GM19023 (cell line): ENCODE measurements around the gene CLCN4.

Experiments
- ATAC-seq: cut with Tn5 transposase; IDR thresholded peaks from one replicate; pipeline ENCODE4 v1.9.1; 2021; ENCODE audit warnings: mild to moderate bottlenecking, moderate library complexity; ENCODE audit not compliant: unreplicated experiment

CLCN4 gene

GRCh38 chrX:10165580-10166247 is 8.9 kb downstream of the CLCN4 start:
- no peak for ATAC-seq

DNA sequence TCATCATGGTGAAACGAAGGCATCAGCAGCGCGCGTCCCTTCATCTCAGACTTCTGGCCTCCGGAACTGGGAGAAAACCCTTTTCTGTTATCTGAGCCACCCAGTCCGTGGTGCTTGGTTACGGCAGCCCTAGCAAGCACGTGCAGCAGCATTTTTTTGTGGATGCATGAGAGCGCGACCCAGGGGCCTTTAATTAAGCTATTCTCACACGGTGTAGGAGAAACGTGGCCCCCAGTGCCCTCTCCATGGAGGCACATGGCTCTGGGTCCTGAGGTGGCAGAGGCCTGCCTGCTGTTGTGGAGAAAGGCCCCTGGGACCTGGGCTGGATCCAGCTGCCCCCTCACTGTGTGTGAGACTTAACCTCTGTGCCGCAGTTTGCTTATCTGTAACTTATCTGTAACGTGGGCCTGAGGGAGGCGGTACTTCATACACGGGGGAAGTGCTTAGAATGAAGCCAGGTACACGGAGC is 9.5 kb downstream of the CLCN4 start:
- no peak for ATAC-seq

- no peak for ATAC-seq
Observed at GRCh38 chrX:10166731-10167151, 10.0 kb downstream of the CLCN4 start.

DNA sequence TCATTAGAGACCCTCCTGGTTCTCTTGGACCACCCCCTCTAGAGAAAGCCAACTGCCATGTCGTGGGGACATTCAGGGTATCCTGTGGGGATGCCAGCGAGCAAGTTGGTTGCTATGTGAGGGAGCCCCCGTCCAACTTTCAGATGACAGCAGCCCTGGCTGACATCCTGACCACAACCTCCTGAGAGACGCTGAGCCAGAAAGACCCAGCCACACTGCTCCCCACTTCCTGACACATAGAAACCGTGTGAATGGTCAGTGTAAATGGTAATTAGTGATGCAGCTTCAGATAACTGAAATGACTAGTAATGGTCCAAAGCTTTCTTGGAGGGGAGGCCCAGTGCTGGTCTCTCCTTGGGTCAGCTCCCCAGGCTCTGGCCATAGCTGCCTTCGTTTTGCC is 10.8 kb downstream of the CLCN4 start:
- ATAC-seq, result no peak

DNA sequence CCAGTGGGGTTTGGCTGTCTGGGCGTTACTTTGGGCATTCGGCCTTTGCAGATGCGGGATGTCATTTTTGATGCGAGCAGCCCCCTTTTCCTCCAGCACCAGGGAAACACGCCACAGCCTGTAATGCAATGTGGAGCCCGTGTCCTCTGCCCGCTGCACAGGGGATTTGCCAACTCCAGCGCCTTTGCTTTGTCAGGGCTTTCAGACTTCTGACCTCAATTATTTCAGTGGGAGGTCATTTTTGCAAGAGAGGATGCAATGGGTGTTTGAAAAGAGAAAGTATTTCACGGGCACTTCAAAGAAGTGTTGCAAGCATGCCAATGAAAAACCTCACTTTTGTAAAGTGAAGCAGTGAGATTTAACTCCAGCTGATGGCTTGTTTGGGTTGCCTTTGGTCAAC is 11.5 kb downstream of the CLCN4 start:
- ATAC-seq, result no peak

DNA sequence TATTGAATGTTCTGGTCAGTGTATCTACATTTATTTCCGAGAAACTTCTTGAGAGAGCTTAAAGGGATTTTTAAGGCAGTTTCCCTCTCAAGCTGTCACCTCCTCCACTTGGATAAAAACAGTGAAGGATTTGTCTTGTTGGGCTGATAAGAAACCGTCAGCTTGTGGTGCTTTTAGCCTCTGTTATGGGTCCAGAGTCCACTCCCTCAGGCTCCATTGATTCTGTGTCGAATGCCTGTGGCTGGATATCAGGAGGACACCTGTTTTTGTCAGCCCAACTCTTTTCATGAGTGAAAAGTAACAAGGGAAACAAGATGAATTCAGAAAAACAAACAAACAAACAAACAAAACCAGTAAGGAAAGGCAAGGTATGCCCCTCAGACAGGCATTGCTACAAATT is 12.4 kb downstream of the CLCN4 start:
- ATAC-seq, result no peak

- ATAC-seq, result no peak
Observed at GRCh38 chrX:10171249-10171648, 14.5 kb downstream of the CLCN4 start.

DNA sequence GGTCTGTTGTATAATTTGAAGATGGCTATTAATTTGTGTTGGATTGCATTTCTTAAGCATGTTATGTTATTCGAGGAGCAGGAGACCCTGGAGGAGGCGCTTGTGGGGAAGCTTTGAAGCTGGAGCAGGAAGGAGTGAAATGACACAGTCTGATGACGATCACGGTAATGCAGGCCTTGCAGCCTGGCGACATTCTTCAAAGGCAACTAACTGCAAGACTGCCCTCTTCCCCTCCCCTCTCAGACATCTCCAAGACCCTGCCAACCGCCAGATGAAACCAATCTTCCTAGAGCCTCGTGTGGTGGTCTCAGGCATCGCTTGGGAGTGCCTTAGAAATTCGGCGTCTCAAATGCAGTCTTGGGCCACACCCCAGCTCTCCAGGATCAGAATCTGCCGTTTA is 16.1 kb downstream of the CLCN4 start:
- ATAC-seq, result no peak

DNA sequence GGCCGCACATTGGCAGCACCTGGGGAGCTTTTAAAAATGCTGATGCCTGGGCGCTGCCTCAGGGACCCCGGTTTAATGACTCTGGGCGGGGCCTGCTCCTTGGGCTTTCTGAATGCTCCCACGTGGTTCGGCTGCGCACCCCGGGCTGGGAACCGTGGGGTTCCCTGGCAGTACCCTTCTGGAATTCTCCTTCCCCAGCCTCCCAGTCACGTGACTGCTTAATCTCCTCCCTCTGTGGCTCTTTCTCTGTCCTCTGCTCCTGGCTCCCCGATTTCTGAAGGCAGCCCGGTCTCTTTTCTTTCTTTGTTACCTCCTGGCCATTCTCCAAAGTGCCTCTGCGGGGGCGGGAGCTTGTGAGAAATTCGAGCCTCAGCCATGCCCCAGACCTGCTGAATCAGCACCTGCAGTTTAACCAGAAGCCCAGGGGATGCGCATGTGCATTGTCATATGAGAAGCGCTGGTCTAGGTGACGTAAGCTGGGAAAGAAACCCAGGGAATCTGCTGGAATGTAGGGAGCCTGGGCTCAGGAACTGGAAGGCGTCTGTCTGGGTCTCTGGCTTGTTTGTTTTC is 16.6 kb downstream of the CLCN4 start:
- no peak for ATAC-seq

DNA sequence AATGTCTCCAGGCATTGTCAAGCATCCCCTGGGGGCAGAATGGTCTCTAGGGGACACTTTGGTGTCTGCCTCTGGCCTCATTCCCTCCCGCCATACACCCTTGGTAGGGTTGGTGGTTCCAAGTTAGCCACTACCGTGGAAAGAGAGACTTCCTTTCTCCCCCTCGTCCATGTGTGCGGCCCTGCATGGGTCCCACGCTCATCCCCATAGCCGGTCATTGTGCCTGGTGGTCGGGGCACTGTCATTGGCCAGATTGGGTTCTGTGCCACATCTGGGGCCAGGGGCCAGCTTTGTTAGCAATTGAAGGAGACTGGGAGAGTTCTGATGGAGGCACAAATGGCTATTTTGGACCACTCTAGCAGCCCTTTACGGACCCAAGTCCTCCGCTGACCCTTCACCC is 17.3 kb downstream of the CLCN4 start:
- no peak for ATAC-seq

- ATAC-seq, result no peak
Observed at GRCh38 chrX:10174810-10175209, 18.0 kb downstream of the CLCN4 start.

DNA sequence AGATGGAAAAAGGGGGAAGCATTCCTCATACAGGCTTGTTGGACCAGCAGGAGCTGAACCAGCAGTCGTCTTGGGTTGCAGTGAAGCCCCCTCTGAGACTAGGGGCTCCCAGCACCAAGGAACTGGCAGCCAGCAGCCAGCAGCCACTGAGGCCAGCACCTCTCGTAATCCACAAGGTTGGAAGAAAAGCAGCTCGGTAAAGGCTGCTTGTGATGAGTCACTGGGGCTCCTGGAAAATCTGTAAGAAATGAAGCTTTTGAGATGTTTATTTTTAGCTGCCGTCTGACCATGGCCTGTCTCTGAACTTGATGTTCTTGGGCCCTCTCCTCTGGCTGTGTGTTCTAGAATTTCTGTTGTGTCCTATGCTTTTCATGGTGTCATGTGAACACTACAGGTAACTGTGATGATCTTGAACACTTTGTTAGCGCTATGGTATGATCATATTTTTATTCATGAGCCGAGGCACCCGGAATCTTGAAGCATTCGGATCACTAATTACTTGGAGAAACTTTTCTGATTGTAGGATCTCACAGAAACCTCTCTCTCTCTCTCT is 18.6 kb downstream of the CLCN4 start:
- ATAC-seq, result no peak

- ATAC-seq, result no peak
Observed at GRCh38 chrX:10176121-10177003, 19.6 kb downstream of the CLCN4 start.

GRCh38 chrX:10177004-10177396 is 20.2 kb downstream of the CLCN4 start:
- no peak for ATAC-seq

- ATAC-seq, result no peak
Observed at GRCh38 chrX:10177601-10178000, 20.8 kb downstream of the CLCN4 start.

- no peak for ATAC-seq
Observed at GRCh38 chrX:10178866-10179463, 22.2 kb downstream of the CLCN4 start.

GRCh38 chrX:10183760-10184159 is 27.0 kb downstream of the CLCN4 start:
- no peak for ATAC-seq

DNA sequence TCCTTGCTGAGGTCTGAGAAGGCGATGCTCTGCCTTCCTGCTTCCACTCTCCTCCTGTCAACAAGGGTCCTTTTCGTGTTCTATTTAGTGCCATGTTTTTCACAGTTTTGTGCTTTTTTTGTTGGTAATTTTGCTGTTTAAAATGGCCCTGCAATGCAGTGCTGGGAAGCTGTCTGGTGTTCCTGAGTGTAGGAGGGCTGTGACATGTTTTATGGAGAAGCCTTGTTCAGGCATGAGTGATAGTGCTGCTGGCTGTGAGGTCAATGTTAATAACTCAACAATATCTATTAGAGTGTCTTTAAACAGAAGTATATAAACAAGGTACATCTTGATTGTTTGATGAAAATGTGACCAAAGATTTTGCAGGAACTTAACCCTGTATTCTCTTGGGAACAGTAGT is 27.6 kb downstream of the CLCN4 start:
- ATAC-seq, result no peak

- ATAC-seq, result no peak
Observed at GRCh38 chrX:10186355-10186754, 29.6 kb downstream of the CLCN4 start.

DNA sequence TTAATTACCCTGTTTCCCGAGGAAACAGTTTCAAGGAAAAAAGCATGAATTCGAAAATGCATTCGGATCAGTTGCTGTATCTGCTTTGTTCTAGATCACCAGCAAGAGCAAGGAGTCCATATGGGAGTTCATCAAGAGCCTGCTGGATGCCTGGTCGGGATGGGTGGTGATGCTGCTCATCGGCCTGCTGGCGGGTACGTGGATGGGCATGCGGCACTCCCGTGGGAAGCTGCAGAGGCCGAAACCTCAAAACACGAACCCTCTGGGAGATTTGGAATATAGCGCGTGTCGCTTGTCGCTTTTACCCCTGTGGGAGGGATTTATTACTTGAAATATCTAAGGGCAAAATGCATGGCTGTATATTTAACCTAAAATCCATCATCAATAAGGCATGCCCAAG is 30.6 kb downstream of the CLCN4 start:
- no peak for ATAC-seq
